NCI-H526 treated with DMSO at 0.1 percent for 48 hours (cell line): Measurements from ENCODE around the gene SLFN14.
"Not testable (repeated sequence)": the region's sequence is repeated elsewhere in the genome, so short reads cannot be mapped to it uniquely, and the experiment has no call there.

Experiments used
- DNase-seq: peaks from one replicate; lab custom pipeline; 2025; lab: John Stamatoyannopoulos, UW

The SLFN14 gene

GRCh38 chr17:35559495-35560210 is 966 bp downstream of the SLFN14 start:
- no peak for DNase-seq

DNA sequence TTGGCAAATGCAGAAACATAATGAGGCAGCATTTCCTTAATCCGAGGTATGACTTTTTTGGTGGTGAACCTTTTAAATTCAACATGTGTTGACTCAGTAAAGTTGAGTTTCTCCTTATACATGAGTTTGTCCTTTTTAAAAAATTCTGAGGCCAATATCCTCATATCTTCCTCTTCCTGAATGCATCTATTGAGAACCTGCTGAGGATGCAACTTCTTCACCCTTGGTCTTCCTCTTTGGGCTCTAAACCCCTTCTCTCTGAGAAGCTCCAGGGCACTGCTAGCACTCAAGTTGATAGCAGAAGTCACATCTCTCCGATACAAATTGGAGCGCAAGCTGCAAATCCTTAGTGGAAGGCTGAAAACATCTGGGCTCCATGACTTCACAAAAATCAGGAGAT is 3.3 kb downstream of the SLFN14 start:
- no peak for DNase-seq

GRCh38 chr17:35555691-35556090 is 4.9 kb downstream of the SLFN14 start:
- DNase-seq, result no peak

GRCh38 chr17:35554668-35555067 is 6.0 kb downstream of the SLFN14 start:
- no peak for DNase-seq

DNA sequence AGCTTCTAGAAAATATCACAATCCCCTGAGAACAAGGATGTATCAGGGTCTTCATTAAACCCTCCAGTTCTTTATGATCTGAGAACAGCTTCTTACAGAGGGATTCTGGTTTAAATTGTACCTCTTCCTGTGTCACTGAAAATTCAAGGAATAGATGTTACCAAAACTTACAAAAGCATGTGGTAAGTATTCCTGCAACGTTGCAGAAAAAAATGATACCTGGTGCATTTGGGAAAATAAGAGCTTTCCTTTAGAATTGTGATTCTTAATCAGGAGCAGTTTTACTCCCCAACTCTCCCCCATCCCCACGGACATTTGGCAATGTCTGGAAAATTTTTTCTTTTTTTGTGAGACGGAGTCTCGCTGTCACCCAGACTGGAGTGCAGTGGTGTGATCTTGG is 7.3 kb downstream of the SLFN14 start:
- no peak for DNase-seq

DNA sequence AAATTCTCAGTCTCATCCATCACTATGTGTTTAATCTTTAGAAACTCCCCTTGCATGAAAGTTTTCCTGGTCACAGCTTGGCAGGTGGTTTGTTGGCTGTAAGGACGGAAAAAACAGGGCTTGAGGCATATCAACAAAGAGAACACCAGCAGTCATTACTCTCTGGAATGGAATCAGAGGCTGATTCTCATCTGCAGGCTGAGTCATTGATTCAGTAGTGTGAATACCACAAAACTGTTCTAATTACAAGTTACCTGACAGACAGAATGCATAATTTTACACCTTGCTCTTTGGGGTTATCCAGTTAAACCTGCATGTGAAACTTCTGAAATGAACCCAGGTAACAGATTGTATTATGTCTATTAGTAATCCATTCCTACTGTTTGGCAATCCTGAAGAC is 11.6 kb downstream of the SLFN14 start:
- no peak for DNase-seq

DNA sequence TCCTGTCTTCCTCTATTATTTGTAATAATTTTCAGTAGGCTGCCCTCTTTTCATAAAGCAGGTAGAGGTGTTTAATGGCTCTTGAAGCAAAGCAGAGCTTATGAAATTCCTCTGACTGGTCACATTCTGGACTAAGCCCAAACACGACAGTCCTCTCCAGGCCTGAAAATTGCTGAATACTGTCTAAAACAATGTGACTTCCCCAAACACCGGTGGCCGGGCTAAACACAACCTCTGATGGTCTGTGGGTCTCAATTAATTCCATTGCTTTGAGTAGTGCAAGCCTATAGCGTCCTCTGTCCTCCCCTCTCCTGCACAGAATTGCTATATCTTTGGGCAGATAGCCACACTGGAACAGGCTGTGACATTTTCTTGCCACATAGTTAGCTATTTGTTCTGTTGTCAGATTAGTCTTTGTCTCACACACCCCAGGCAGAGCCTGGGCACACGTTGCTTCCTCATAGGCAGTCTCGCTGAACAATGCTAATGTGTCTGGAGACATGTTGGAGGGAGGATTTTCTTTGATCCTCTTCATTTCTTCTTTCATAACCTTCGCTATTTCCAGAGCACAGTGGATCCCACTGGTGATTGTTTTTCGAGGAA is 12.3 kb downstream of the SLFN14 start:
- DNase-seq, result no peak

DNA sequence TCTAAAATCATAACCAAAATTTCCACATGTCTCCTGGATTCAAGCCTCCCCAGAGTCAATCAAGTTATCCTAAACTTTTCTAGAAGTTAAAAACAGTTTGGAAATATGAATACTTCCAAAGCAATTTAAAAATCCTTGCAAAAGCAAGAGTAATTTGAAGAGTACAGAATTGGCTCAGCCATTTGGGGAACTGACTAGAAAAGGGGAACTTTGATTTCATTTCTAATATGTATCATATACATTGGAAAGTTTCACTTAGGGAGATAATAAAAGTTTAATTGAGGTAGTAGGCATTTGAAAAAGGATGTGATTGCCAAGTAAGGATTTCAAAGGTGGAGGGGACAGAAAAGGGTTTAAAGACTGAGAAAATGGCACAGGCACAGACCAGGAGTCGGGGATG is 14.1 kb downstream of the SLFN14 start:
- DNase-seq, result no peak

- no peak for DNase-seq
Measured at GRCh38 chr17:35545150-35545549, 15.5 kb downstream of the SLFN14 start.

DNA sequence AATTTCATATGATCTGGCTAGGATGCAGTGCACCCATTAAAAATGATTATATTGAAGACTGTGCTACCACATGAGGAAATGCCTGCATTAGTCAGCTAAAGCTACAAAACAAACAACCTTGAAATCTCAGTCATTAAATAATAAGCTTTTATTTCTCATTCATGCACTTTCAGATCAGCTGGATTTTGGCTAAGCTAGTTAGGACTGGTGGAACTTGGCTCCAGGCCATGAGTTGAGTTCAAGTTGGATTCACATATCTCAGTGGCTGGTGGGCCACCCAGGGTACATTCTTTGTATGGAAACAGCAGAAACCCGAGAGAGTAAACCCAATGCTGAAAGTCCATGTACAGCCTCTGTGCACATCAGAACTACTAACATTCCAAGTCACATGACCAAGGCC is 16.8 kb downstream of the SLFN14 start:
- DNase-seq, result no peak

GRCh38 chr17:35542990-35543389 is 17.6 kb downstream of the SLFN14 start:
- no peak for DNase-seq

DNA sequence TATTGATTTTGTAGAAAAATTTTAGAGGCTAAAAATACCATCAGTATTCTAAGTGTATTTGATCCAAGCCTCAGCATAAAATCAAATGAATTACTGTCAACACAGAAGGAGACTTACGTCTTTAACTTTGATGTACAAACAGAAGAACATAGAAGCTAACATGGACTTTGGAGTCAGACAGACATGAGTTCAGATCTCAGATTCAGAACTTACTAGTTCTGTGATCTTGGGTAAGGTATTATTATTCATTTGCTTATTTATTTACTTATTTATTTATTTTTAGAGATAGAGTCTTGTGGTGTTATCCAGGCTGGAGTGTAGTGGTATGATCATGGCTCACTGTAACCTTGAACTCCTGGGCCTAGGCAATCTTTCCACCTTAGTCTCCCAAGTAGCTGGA is 19.2 kb downstream of the SLFN14 start:
- DNase-seq, result no peak

DNA sequence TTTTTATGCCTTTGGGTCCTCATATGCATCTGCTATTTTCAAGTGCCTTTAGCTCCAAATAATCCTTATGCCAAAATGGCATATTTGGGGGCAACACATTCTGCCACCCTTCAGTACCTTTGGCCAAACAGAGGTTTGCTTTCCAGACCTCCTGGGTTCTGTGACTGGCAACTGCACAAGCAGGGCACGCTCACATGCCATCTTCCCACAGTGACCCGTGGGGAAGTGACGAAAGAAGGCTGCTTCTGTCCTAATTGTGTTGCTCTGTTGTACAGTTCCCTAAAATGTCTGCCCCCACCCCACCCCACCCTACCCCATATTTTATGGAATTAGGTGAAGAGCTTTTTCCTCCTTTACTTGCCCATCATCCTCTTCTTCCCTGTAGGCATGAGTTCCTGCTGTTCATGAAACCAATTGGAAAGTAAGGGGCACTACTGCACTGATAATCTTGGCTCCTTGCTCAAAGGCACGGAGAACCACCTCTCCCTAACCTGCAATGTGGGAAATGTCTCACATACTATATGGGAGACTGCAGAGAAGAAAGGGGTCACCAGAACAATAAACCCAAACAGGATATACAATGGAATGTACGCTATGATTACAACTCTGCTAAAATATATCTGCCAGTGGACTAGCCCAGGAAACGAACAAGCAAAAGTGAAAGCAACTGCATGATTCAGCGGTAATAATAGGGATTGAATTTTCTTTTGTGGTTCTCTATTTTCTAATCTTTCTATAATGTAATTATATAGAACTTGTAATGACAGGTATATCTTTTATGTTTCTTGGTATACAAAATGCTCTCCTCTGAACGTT is 19.8 kb downstream of the SLFN14 start:
- no peak for DNase-seq

GRCh38 chr17:35539659-35540026 is 21.0 kb downstream of the SLFN14 start:
- DNase-seq, result no peak

DNA sequence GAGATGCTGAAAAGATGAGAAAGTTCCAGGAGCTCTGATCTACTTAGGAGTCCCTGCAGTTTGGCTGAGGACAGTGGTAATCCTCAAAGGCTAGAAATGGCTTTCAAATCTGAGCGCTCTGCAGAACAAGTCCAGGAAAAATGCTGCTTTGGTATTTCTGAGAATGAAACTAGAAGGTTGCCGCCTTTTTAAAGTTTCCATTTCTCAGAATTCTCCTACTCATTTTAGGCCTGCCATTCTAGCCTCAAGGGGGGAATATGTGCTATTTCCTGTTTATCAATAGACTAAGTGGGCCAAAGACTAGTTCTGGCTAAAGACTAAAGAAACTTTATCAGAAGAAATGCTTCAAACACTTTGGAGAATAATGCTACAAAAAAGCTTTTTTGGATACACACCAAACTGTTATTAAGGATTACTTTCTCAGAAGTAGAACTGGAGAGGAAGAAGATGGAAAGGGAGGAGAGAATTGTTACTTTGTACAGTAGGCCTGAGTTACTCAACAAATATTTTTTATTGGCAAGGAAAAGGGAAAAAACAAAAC is 22.9 kb downstream of the SLFN14 start, which contains the start of gene SLFN12L:
TSS of gene SLFN12L (minus strand) at position 78 of the 541 bp plus-strand sequence. CDS start 15,314 bp downstream, outside the sequence.
- DNase-seq, result no peak

DNA sequence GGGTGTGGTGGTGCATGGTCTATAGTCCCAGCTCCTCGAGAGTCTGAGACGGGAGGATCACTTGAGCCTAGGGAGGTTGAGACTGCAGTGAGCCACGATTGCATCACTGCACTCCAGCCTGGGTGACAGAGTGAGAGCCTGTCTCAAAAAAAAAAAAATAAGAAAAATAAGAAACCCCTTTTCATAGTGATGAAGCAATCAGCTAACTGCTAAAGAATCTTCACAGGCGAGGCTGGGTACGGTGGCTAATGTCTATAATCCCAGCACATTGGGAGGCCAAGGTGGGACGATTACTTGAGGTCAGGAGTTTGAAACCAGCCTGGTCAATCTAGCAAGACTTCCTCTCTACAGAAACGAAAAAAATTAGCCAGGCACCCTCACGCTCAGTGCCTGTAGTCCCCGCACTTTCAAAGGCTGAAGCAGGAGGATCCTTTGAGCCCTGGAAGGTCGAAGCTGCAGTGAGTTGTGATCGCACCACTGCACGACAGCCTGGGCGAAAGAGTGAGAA is 23.9 kb downstream of the SLFN14 start:
- no peak for DNase-seq

DNA sequence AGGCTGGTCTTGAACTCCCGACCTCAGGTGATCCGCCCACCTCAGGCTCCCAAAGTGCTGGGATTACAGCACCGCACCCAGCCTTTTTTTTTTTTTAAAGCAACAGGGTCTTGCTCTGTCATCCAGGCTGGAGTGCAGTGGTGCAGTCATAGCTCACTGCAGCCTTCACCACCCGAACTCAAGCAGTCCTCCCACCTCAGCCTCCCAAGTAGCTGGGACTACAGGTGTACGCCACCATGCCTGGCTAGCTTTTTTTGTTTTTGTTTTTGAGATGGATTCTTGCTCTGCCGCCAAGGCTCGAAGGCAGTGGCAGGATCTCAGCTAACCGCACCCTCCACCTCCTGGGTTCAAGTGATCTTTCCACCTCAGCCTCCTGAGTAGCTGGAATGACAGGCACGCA is 25.2 kb downstream of the SLFN14 start:
- DNase-seq, result not testable (repeated sequence)

DNA sequence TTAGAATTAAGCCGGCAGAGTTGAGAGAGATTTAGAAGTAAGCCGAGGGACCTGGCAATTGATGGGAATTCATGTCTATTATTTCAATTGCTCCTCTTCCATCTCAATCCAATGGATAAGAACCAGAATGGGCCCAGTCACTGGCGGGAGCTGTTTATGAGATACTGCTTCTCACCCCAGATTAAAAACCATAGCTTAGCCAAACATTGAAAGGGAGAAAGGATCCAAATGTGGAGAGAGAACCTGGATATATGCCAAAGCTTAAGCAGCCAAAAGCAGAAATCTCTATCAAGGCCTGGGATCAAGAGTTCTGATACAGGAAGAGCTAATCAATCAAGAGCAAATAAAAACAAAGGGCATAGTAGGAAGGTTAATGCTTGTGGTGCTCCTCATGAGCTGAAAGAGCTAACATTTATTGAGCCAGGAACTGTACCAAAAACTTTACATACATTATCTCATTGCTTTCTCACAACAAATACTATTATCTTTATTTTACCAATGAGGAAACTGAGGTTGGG is 26.0 kb downstream of the SLFN14 start:
- DNase-seq, result no peak

DNA sequence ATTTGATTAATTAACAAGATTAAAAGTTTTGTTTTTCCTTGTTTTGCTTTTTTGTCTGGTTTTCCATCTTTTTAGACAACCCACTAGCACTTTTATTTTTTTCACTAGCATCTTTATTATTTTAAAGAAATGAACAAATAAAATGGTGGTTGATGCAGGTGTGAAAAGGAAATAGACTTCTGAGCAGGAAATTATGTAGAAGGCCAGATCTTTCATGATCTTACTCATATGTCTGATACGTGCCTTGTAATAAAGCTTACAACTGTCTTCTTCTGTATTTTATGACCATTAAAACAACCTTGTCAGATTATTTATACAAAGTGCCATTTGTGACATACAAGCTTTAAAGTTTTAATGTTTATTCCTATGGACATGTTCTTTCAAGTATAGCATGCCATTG is 29.5 kb downstream of the SLFN14 start:
- DNase-seq, result no peak

- no peak for DNase-seq
Measured at GRCh38 chr17:35529866-35530265, 30.8 kb downstream of the SLFN14 start.

DNA sequence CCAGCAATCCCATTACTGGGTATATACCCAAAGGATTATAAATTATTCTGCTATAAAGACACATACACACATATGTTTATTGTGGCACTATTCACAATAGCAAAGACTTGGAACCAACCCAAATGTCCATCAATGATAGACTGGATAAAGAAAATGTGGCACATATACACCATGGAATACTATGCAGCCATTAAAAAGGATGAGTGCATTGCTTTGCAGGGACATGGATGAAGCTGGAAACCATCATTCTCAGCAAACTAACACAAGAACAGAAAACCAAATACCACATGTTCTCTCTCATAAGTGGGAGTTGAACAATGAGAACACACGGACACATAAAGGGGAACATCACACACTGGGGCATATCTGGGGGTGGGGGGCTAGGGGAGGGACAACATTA is 31.3 kb downstream of the SLFN14 start:
- not testable (repeated sequence) for DNase-seq

DNA sequence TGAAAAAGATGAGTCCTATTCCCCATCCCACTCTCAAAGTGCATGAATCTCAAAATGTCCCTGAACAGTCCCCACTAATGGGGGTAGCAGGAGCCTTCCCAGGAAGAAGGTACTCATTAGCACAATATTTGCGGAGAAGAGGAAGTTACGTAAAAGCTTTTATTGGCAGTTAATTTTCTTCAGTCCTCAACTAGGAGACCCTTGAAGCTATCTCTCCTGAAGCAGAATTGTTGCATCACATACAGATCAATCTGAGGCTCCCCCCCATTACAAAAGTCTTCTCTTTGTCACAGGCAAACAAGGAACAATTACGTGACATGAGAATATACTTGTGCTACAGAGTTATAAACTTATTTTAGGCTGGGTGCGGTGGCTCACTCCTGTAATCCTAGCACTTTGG is 37.3 kb downstream of the SLFN14 start:
- no peak for DNase-seq
